ENCODE results near the gene OR6S1. TPM values are rescaled to one million over a fixed set of nuclear protein-coding genes. Genes with fewer than 3 reads are reported as not detected.

Gene OR6S1
- total RNA-seq, 3 donors from 2014 or later (not counting 1 experiment from before 2014, with no cell fraction given) = not detected

DNA sequence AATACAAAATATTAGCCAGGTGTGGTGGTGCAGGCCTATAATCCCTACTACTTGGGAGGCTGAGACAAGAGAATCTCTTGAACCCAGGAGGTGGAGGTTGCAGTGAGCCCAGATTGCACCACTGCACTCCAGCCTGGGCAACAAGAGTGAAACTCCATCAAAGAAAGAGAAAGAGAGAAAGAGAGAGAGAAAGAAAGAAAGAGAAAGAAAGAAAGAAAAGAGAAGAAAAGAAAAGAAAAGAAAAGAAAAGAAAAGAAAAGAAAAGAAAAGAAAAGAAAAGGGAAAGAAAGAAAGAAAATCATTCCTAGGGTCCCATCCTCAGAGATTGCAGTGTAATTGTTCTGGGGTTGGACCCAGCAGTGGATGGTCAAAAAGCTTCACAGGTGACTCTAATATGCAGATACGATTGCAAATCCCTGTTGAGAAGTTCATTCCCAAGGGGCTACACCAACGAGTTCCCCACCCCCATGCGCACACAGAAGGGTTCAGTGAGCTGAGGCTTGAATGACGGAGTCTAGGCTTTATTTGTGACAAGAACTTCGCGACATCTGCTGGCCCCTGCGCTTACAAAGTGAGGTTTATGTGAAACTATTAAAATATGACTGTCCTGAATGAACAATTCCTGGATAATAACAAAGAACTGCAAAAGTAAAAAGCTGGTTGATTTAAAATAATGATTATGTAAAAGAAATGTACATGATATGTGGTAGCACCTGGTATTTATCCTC, 32.9 kb downstream of the OR6S1 start:
- Mint-ChIP-seq H3K4me3 (peak overlapping the region; percentile 69), H3K27me3 (ENCODE audit: low read depth in 2 of 2) (no peaks in the 10 kb centered on the region), H3K9me3 (no peaks in the 10 kb centered on the region), H3K4me1 (no peaks in the 10 kb centered on the region), H3K36me3 (no peaks in the 10 kb centered on the region), H3K27ac (peak overlapping the region in 1 of 2 donors; percentile 71)
- TF ChIP-seq, protein P1, sequence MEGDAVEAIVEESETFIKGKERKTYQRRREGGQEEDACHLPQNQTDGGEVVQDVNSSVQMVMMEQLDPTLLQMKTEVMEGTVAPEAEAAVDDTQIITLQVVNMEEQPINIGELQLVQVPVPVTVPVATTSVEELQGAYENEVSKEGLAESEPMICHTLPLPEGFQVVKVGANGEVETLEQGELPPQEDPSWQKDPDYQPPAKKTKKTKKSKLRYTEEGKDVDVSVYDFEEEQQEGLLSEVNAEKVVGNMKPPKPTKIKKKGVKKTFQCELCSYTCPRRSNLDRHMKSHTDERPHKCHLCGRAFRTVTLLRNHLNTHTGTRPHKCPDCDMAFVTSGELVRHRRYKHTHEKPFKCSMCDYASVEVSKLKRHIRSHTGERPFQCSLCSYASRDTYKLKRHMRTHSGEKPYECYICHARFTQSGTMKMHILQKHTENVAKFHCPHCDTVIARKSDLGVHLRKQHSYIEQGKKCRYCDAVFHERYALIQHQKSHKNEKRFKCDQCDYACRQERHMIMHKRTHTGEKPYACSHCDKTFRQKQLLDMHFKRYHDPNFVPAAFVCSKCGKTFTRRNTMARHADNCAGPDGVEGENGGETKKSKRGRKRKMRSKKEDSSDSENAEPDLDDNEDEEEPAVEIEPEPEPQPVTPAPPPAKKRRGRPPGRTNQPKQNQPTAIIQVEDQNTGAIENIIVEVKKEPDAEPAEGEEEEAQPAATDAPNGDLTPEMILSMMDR (IDR thresholded peaks at IDR 0.05) = no peak
- intact Hi-C loops (cut with micrococcal nuclease) = loop anchor here (1.0 kb wide), 3 partner anchors 77 to 281 kb away; partner anchors contain the start of gene TEP1
- ATAC-seq (no peak), DNase-seq (peak in 1 of 2 donors; percentile 19)
- Histone ChIP-seq H3K9me3 (ENCODE audit: control insufficient read depth, insufficient read depth, low read length) (no peaks in the 10 kb centered on the region), H3K27ac (ENCODE audit: low read length) (no peak overlapping the region), H3K27me3 (ENCODE audit: control insufficient read depth, insufficient read depth, low read length) (no peaks in the 10 kb centered on the region), H3K36me3 (ENCODE audit: control insufficient read depth, insufficient read depth, low read length) (no peaks in the 10 kb centered on the region), H3K4me1 (ENCODE audit: control insufficient read depth, insufficient read depth, low read length) (peaks cover 8% of the 10 kb centered on the region), H3K4me3 (ENCODE audit: low read length) (no peak overlapping the region)
- 75% methylated on average over 7 of the region's 7 CpGs for WGBS (ENCODE audit: insufficient coverage)

DNA sequence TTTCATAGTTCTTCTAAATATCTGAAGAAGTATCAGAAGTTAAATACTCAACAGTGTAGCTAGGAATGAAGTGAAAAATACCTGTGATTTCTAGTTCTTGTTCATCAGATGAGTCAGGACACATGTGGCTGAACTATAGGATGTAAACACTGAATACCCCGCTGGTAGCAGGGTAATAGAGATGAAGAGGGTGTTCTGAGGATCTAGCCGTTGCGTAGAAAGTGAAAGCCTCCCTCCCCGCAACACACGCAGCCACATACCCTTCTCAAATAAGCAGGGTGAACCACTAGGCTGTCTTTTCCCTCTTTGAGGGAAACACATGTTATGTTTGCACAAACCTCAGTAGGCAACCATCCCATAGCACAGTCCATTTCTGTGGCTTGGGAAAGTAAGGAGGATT, 33.9 kb downstream of the OR6S1 start:
- WGBS (ENCODE audit: insufficient coverage) = no CpG with 5 or more reads among the region's 5 CpGs
- Mint-ChIP-seq H3K9me3 (no peaks in the 10 kb centered on the region), H3K27ac (peak overlapping the region in 1 of 2 donors; percentile 10), H3K36me3 (no peaks in the 10 kb centered on the region), H3K4me1 (no peaks in the 10 kb centered on the region), H3K4me3 (no peak overlapping the region), H3K27me3 (ENCODE audit: low read depth in 2 of 2) (no peaks in the 10 kb centered on the region)
- TF ChIP-seq, protein P1 (IDR thresholded peaks at IDR 0.05) = no peak
- H3K9me3 ChIP-seq (ENCODE audit: control insufficient read depth, insufficient read depth, low read length) = no peaks in the 10 kb centered on the region
- no peak overlapping the region for H3K27ac ChIP-seq (ENCODE audit: low read length)
- no peaks in the 10 kb centered on the region for H3K27me3 ChIP-seq (ENCODE audit: control insufficient read depth, insufficient read depth, low read length)
- ATAC-seq = no peak
- no peak overlapping the region for H3K4me3 ChIP-seq (ENCODE audit: low read length)
- no peak for DNase-seq
- H3K36me3 ChIP-seq (ENCODE audit: control insufficient read depth, insufficient read depth, low read length) = no peaks in the 10 kb centered on the region
- intact Hi-C loops (cut with micrococcal nuclease) = no loop called here
- H3K4me1 ChIP-seq (ENCODE audit: control insufficient read depth, insufficient read depth, low read length) = peaks cover 7% of the 10 kb centered on the region

- TF ChIP-seq, protein P1 (IDR thresholded peaks at IDR 0.05) = no peak
- Histone ChIP-seq H3K4me3 (ENCODE audit: low read length) (no peak overlapping the region), H3K27me3 (ENCODE audit: control insufficient read depth, insufficient read depth, low read length) (no peaks in the 10 kb centered on the region), H3K9me3 (ENCODE audit: control insufficient read depth, insufficient read depth, low read length) (no peaks in the 10 kb centered on the region), H3K36me3 (ENCODE audit: control insufficient read depth, insufficient read depth, low read length) (no peaks in the 10 kb centered on the region), H3K27ac (ENCODE audit: low read length) (no peak overlapping the region), H3K4me1 (ENCODE audit: control insufficient read depth, insufficient read depth, low read length) (peaks cover 7% of the 10 kb centered on the region)
- H3K4me3 Mint-ChIP-seq = no peak overlapping the region
- no peaks in the 10 kb centered on the region for H3K27me3 Mint-ChIP-seq (ENCODE audit: low read depth in 2 of 2)
- ATAC-seq (no peak), DNase-seq (no peak)
- intact Hi-C loops (cut with micrococcal nuclease) = no loop called here
- H3K36me3 Mint-ChIP-seq = no peaks in the 10 kb centered on the region
- no peaks in the 10 kb centered on the region for H3K9me3 Mint-ChIP-seq
- no CpG with 5 or more reads among the region's 2 CpGs for WGBS (ENCODE audit: insufficient coverage)
- peak overlapping the region in 1 of 2 donors; percentile 10 for H3K27ac Mint-ChIP-seq
- H3K4me1 Mint-ChIP-seq = no peaks in the 10 kb centered on the region
These were observed 34.6 kb downstream of the OR6S1 start for GRCh38 chr14:20606902-20607242.

Data from natural killer cell (primary cell).